Skeletal muscle satellite cell (primary cell): ENCODE results near the gene ARMC5.

Source experiments
- H3K27me3 ChIP-seq: 2 replicates; pipeline ENCODE4 v1.7.0; 2013; ENCODE audit warnings: low read length; ENCODE audit not compliant: control insufficient read depth, insufficient read depth
- H3K36me3 ChIP-seq: 2 replicates; pipeline ENCODE4 v1.7.0; 2013; ENCODE audit warnings: mild to moderate bottlenecking, control low read depth, low read length; ENCODE audit not compliant: insufficient read depth
- H3K4me1 ChIP-seq: 2 replicates; pipeline ENCODE4 v1.7.0; 2013; ENCODE audit warnings: low read length; ENCODE audit not compliant: control insufficient read depth, insufficient read depth
- H3K4me2 ChIP-seq: 2 replicates; pipeline ENCODE4 v1.7.0; 2013; ENCODE audit warnings: mild to moderate bottlenecking, low read length
- H3K4me3 ChIP-seq: 2 replicates; pipeline ENCODE4 v1.7.0; 2013; ENCODE audit warnings: low read length
- H3K9ac ChIP-seq: 2 replicates; pipeline ENCODE4 v1.7.0; 2013; ENCODE audit warnings: mild to moderate bottlenecking, low read depth, low read length, moderate library complexity
- H3K9me3 ChIP-seq: replicated peaks from 2 replicates; pipeline ENCODE4 v1.7.0; 2013; ENCODE audit warnings: mild to moderate bottlenecking, control low read depth, low read length

Gene ARMC5

DNA sequence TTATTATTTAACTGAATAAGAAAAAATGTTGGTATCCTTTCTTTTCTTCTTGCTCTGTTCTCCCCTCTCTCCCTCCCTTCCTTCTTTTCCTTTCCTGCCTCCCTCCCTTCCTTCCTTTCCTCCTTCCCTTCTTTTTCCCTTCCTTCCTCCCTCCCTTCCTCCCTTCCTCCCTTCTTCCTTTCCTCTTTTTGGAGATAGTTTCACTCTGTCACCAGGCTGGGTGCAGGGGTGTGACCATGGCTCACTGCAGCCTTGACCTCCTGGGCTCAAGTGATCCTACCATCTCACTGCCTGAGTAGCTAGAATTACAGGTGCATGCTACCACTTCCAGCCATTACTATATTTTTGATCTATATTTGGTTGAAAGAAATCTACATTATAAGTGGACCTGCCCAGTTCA, 54.6 kb downstream of the ARMC5 start:
- Histone ChIP-seq H3K36me3 (no peaks in the 10 kb centered on the region), H3K4me3 (no peak overlapping the region), H3K9me3 (no peaks in the 10 kb centered on the region), H3K27me3 (peaks cover 13% of the 10 kb centered on the region), H3K4me1 (peaks cover 11% of the 10 kb centered on the region), H3K9ac (no peak overlapping the region), H3K4me2 (no peak overlapping the region)
